Activated naive CD4-positive, alpha-beta T cell treated with anti-CD3 and anti-CD28 coated beads, Interleukin-2, amount 50 U/mL, for 16 hours (primary cell): ENCODE results near the gene AMOTL2.

Experiments
- DNase-seq: peaks from one replicate; pipeline ENCODE4 v3.0.0-alpha.2; 2020

The AMOTL2 gene

DNA sequence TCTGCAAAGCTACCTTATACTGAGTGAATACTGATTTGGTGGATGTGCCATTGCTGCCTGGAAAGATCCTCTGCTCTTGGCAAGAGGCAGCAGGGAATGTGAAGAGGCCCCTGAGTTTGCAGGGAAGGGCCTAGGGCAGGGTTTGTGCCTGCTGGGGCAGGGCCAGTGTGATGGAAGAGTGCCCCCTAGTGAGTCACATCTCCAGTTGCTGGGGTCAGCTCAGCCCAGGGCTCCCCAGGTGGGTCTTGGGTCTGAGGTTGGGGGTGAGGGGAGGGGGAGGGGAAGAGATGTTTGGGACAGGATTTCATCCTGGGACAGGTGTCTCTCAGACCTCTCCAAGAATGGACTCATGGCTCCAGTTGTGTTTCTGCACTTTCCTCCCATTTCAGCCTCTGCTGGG is 4.1 kb upstream of the AMOTL2 start:
- no peak for DNase-seq

DNA sequence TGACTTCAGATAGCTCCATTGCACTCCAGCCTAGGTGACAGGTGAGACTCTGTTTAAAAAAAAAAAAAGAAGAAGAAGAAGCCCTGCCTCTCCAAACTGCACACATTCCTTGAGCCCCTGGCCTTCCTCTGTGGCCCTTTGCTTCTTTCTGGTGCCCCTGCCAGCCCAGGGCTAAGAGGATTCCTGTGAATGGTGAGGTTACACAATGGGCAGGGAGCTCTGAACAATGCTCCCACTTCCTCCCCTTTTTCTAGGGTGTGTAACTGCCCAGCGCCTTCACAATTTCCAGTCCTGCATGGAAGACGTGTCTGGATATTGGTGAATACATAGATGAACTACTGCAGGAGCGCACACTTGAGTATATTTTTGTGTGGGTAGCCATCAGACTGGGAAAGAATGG is 3.6 kb upstream of the AMOTL2 start:
- DNase-seq, result no peak

DNA sequence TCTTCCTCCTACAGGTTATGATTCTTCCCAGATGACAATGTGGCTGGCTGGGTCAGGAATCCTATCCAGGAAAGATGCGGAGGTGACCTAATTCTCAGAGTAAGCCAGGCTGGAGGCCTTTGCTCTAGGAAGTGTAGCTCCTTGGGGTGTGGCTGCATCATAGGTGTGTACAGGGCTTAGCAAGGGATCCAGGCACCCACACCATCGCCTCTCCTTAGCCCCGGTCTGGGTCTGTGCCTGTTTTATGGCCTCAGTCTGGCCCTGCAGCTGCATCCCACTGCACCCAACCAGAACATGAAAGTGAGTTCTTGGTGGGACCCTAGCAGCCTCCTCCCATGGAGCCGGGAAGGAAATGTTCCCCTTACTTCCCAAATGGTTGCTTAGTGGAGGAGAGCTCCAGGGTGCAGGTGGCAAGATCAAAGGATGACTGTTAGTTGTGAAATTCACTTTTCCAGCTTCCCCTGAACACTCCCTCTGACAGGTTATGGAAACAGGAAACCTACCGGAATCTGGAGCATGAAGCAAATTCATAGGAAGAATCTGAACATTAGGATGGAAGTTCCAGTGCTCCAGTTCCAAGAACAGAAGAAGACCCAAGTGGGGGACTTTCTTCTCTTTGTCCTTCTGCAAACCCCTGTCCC is 2.7 kb upstream of the AMOTL2 start:
- DNase-seq, result no peak

DNA sequence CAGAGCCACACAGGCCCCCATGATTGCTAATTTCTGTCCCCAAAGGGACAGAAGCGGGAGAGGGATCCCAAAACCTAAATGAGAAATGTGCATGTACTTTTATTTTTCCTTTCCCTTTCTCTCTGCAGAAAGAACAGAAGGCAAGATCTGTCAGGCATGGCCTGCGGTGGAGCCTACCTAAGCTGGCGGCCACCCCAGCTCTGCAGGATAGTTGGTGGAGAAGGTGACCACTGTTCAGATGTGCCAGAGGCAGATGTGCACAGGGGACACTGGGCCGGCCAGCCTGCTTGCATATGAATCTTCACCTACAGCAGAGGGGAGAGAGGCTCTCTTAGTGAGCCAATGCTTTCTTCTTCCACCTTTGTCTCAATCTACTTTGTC is 2.1 kb upstream of the AMOTL2 start:
- DNase-seq, result no peak

DNA sequence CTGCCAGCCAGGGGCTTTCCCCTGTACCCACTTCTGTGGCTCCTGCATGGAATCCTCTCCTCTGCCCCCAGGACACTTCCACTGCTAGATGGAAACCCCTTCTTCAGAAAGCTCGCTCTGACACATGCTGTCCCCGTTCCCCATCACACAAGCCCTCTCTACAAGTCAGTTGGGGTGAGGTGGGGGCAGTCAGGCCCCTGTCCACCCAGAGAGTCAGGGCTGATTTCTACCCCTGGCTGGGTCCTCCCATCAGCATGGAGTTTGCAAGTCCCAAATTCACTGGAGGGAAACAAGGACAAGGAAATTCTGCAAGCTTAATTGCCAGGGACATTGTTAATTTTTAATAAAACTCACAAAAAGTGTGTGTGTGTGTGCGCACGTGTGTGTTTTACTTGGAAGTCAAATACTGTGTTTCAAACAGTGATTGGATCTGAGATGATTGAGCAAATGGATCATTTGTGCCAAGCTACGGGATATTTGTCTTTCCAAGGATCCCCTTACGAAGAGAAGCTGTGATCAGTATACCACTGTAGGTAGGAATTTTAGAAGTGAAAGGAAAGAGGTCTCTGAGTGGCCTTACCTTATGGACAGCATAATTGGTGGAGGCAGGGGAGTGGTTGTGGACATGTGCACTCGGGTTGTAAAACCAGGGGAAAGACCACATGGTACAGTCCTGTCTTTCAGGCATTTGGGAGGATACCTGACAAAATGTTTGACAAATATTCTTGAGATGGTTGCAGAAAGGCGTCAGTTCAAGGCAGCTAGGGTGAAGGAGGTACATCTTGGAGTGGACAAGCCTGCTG is 1.5 kb upstream of the AMOTL2 start:
- no peak for DNase-seq

DNA sequence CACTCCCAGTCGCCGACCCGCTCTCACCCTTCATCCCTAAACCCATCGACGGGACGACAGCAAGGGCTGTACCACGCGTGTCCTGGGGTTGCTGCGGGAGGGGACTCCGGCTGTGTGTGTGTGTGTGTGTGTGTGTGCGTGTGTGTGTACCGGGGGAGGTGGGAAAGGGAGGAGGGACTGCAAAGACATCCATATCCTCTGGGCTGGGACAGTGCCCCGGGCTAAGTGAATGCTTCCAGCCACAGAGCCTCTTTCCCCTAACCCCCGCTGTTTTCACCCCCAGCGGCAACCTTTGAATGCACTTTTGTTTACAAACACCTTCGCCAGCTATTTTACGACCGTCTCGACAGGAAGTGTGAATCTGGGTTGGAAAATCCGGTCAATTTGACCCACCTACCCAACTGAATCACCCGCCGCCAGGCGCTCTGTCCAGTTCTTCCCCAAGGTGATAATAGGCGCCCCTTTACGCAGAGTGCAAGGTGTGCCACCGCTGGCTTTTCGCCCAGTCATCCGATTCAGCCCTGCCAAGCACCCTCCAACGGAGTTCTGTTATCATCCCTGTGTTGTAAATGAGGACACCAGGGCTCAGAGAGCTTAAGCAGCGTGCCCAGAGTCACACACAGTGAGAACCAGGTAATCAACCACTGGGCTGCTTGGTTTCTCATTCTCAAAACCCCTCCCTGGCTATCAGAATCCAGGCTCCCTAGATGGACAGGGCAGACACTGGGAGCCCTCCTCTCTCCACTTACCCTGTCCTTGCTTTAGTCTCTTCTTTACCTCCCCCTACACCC is 739 bp upstream of the AMOTL2 start:
- DNase-seq, result no peak

DNA sequence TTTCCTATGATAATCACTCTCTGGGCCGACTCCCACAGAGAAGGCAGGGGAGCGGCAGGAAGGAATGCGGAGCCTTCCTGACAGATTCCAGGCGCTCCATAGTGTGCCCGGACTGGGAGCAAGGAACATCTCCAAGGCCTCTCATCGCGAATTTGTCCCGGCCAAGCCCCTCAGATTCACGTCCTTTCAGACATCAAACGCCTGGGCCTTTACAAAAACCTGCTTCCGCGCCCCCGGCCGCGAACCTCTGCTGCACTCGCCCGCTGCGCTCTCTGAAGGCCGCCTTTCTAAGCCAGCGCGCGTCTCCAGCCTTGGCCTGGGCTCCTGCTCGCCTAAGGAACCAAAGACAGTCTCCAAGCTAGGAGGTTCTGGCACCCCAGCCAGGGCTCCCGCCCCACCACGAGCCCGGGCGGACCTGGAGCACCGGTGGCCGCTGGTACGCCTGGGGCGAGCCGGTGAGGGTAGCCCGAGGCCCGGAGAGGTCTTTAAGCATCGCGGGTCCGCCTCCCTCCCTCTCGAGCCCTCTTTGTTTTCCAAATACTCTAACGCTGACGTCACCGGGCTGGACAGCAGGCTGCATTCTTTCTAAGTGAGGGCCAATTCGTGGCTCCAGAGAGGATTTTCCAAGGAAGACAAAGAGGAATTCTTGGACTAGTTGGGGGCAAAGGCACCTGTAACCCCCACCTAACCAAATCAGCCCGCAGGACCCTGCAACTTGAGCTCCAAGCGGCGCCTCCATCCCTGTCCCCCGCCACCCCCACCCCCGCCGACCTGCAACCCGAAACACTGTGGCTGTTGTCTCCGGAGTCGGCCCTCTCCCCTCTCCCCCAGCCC is 759 bp downstream of the AMOTL2 start:
- no peak for DNase-seq

DNA sequence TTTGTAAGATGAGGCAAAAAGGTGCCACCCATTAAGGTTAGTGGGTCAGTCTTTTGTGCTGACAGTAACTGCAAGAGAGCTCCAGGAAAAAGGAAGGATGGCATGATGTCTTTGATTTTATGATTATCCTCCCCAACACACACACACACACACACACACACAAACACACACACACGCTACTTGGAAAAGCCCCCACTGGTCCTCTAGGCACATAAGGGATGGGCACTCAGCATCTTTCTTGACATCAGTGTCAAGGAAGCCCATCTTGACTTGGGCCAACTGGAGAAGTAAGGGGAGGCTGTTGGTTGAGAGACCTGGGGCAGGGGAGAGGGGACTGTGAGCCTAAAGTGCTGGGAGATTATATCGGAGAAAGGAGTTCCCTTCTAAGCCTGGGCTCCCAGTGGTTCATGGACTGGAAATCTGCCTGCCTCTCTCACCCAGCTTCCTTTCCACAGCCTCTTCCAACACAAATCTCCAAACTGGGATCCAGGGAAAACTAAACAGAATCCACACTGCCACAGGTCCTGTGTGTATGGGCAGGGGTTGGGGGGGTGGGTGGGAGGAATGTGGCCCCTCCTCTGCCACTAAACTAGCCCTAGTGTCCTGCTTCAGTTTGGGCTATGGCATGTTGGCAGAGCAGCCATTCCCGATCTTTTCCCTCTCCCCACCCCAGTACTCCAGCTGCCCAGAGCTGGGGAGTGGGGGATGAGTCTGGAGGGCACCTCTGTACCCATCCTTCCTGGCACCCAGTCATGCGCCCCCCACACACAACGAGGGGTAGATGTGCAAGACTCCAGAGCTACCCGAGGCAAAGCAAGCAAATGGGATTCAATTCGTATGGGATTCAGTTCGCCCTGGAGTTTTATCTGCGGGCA is 1.6 kb downstream of the AMOTL2 start:
- DNase-seq, result no peak

DNA sequence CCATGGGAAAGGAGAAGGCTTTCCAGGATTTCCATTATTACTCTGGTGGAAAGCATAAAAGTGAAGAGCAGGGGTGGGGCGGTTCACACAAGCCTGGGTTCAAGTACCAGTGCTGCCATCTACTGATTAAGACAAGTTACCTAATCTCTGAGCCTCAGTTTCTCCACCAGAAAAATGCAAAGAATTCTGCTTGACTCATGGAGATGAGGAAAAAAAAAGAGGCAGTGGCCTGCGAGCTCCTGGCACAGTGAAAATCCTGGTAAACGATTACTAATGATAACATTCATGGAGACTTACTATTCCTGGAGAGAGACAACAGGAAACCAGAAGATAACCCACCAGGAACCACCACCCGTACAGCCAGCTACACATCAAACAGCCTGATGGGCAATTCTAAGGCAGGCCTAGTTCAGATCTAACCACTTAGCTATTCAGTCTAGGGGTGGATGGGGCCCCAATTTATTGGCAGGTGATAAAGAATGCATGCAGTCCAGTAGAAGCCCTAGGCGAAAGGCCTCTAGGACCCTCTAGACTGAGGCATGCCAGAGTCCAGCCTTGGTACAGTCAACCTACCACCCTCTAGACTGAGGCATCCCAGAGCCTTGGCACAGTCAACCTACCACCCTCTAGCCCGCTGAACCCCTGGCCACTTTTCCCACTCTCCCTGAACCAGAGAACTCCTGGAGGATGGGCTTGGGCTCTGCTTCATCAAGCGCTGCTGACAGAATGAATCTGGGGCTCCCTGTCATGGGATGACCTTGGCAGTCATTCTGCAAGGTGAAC is 2.5 kb downstream of the AMOTL2 start:
- no peak for DNase-seq

DNA sequence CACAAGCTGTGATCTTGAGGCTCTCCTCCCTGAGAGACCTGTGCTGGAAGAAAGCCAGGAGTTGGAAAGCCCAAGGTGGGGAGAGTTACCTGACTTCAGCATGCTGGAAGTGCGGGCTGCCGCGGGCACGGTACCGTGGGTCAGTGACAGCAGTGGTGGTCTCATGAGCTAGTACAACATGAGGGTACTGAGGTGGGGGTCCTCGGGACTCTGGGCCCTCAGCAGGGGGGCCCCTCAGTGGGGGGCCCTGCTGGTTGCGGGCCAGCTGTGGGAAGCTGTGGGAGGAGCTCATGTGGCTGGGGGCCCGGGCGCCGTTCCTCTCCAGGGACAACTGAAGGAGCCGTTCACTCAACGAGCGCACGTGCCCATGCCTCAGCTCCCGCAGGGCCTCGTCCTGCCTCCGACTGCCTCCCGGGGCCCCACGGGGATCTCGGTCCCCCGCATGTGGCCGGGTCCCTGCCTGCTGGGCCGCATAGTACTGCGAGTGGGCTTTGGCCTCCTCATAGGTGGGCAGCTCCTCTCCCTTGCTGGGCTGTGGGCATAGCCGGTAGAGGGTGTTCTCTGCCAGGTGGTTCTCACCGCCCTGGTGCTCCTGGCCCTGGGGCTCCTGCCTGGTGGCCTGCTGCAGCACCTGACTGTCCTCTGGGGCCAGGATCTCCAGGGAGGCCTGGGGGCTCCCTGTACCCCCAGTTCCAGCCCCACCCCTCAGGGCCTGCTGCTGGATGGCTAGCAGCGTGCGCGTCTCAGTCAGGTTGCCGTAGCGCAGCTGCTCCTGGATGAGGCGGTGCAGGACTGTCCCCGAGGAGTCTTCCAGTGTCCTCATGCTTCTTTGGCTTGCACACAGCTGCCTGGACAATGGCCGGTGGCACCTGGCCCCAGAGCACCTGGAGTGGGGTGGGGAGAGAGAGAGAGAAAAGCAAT is 3.4 kb downstream of the AMOTL2 start:
- no peak for DNase-seq

DNA sequence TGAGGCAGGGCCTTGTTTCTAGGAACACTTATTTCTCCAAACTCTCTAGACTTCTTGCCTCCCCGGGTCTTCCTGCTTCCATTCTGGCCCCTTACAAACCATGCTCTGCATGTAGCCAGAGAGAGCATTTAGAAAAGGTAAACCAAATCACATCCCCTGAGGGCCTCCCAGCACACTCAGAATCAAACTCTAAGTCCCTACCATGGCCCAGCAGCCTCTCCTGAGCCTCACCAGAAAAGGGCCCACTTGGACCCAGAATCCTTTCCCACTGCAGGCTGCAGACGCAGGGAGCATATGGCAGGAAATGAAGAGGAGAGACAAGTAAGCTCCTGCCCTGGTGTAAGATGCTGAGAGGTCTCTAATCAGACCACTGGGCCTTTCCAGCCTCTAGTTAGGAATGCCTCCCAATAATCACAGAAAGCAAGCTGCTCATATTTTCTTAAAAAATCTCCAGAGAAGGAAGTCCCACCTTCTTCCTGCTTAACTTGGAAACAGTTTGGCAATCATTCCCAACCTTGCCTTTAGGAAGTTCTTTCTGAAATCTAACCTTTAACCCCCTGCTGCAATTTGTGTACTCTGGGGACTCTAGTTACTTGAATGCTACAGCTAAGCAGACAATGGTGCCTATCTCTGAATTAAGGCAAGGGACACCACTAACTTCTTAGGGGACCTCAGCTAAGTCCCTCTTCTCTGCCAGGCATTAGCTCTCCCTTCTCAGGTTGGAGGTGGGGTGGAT is 4.2 kb downstream of the AMOTL2 start:
- DNase-seq, result no peak

DNA sequence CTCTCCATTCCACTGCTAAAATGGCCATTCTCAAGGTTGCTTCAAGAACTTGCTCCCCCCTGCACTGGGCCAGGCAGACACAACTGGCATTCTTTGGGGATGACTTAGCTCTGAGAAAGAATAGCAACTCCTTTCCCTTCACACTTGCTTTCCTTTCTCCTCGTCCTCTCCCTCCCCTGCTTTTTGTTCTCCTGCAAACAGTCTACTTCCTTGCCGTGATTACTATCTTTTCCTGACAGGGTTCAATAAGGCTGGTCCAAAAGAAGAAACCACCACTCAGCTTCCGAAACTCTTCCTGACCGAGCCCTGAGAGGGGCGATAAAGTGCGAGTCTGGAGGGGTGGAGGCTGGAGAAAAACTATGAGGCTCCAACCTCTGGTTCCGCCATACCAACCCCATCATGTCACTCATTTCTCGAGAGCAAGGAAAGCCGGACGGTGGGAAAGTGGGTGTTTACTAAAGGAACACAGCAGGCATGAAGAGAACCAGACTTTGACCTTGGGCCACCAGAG is 5.0 kb downstream of the AMOTL2 start:
- no peak for DNase-seq

DNA sequence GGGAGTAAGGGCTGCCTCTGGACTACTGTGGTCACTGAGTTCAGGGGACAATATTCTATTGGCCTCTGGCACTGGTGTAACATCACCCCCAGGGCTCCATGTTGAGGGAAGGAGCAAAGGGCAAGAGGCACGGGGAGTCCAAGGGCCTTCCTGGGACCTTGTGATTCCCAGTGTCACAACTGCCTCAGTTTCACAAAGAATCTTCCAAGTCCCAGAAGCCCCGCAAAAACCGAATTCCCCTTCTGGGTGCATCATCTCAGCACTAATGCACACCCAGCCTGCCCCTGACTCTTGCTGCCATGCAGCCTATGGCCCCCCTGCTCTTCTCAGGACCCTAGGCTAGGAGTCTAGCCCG is 5.5 kb downstream of the AMOTL2 start:
- DNase-seq, result no peak

DNA sequence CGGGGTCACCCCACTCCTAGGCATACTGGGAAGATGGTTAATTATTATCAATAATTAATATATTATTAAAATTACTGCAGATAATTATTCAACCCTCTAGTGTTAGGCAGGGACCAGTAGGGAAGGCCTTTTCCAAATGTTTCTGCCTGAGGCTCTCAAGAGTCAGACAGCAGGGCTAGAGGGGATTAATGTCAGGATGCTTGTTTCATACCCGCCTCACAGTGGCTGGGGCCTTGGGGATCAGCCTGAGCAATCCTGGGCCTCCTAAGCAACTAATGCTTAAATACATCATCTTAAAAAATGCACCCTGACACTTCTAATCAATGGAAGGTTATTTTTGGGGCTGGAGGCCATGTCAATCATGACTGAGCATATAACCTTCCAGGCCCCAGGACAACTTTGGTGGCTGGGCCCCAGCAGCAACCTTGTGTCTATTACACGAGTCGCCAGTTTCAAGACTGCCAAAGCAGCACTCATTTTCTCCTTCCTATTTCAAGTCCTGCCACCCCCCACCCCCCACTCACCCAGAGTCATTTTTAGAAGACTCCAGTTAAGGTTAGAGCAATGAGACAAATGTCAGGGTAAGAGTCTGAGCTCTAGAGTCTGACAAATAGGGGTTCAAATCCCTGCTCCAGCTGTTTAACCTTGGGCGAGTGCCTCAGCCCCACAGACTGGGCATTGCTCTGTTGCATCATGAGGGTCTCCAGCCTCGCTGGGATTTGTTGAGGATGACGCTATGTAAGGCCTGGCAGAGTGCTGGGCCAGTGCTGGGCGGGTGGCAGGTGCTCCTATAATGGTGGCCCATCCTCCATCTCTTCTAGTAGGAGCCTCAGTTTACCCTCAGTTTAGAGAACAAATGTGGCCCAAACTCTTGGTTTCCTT is 6.1 kb downstream of the AMOTL2 start:
- DNase-seq, result no peak

DNA sequence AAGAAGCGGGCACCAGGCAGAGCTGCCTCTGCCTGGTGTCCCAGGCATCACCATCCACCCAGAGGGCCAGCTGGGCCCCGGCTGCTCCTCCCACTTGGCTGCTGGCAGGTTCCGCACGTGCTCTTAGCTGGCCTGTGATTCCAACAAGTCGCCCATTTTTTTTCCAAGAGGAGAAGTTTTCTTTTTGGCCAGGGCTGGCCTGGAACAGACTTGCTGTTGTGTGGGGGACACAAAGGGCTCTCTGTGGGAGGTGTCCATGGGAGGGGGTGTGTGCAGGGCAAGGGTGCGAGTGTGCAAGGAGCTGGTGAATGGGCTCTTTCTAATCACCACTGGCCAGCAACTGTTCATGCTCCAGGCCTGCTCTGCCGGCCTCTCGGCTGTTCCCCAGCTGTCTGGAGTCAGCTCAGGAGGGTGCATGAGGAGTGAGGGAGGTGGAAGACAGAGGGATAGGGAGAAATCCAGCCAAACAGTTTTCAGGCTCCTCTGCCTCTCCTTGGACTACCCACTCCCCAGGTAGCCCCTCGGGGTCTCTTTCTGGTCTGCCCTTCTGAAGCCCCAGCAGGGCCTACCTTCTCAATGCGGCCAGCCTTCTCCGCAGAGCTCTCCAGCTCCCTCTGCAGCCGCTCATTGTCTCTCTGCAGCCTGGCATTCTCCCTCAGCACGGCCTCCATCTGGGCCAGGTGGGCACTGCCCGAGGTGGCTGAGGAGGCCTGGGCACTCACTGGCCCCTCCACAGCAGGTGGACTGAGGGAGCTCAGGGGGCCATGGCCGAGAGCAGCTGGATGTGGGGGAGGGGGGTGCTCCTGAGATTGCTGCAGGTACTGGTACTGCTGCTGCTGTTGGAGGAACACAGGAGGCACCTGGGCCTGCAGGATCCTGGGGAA is 7.1 kb downstream of the AMOTL2 start:
- no peak for DNase-seq

DNA sequence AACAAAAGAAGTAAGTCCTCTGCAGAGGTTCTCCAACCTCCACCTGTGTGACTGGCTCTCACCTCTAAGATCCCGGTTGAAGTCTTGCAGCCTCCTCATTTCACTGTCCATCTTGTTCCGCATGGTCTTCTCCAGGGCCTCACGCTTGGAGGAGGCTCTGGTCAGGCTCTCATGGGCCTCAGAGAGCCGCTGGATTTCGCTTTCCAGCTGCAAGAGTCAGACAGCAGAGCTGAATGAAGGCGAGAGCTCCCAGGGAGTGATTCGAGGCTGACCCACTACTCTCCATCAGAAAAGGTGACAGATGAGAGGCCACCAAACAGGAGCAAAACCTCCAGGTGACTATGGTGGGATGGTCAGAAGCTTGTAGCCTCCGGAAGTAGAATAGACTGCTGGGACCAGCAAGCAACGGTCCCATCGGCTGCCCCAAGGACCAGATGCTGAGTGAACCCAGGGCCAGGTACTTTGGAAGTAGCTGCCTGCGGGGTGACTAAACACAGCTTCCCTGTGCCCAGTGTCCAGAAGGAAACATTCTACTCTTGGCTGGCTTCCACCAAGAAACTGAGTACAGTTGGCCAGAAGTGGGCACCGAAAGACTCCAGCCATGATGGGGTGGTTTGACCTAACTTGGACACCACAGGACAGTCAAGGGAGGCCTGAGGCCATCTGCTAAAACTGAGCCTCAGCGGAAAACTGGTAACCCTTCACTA is 7.9 kb downstream of the AMOTL2 start:
- no peak for DNase-seq

DNA sequence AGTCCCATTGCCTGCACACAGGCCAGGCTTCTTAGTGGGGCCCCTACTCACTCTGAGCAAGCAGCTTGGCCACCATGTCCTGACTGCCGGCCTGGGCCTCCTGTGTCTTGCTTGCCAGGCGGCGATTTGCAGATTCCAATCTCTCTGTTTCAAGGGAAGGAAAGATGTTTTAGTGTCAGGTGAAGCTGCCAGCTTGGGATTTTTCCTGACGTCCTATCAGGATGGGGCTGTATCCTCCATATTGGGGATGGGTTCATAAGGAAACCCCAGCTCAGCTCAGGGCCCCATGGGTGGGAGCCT is 8.5 kb downstream of the AMOTL2 start:
- no peak for DNase-seq
